ENCODE measurements around the gene KERA.

KERA gene

DNA sequence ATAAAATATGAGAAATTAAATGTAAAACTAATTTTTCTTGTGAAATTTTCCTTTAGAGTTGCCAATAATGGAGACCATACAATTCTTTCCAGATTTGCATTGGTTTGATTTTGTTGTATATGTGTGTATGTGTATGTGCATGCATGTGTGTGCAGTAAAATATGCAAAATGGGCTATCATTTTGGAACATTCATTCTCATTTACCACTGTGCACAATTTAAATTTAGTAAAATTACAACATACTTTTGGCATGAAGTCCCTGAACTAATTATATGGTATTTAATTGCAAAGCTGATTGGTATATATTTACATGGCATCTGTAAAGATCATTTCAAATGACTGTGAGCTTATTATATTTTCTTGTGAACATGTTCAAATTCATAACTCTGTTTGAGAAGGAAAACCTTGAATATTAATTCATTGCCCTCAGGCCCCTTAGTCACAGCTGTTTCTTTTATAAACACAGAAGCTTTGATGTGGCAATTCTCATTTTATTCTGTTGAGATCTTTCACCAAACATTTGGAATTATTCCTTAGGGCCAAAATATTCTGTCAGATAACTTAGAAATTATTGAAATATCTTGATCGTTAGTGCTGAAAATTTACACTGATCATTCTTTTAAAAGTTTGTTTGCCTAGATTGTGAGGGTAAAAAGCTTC lies 17.6 kb downstream of the KERA start:
- ChIA-PET POLR2A (no interaction called here), CTCF (no interaction called here)
- no peak for DNase-seq (ENCODE audit: low read depth, low spot score)
- H3K4me3 ChIP-seq (ENCODE audit: low read depth, low read length), result no peak overlapping the region
- TF ChIP-seq, protein P1, sequence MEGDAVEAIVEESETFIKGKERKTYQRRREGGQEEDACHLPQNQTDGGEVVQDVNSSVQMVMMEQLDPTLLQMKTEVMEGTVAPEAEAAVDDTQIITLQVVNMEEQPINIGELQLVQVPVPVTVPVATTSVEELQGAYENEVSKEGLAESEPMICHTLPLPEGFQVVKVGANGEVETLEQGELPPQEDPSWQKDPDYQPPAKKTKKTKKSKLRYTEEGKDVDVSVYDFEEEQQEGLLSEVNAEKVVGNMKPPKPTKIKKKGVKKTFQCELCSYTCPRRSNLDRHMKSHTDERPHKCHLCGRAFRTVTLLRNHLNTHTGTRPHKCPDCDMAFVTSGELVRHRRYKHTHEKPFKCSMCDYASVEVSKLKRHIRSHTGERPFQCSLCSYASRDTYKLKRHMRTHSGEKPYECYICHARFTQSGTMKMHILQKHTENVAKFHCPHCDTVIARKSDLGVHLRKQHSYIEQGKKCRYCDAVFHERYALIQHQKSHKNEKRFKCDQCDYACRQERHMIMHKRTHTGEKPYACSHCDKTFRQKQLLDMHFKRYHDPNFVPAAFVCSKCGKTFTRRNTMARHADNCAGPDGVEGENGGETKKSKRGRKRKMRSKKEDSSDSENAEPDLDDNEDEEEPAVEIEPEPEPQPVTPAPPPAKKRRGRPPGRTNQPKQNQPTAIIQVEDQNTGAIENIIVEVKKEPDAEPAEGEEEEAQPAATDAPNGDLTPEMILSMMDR (IDR thresholded peaks at IDR 0.05; ENCODE audit: insufficient read depth, low read length, missing control alignments), result no peak

DNA sequence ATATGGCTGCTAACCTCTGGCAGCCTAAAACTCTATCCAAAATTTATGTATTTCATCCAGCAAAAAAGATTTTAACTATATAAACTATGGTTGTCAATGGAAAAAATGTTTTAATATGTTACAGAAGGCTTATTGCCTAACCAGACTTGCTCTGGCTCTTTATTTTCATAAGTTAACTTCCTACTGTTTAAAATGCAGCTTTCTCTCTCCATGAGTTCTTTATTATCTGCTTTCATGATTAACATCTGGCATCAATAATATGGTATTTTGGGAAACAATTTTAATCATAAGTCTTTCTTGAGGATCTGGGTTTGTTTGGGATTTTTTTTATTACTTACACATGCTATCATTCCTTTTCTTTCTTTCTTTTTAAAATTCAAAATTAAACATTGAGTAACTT lies 20.5 kb downstream of the KERA start:
- POLR2A ChIA-PET, result interaction anchor here (0.7 kb wide), 1 partner anchor 10 kb away, joined by 3 read pairs; no protein-coding TSS in a partner anchor
- TF ChIP-seq, protein P1 (IDR thresholded peaks at IDR 0.05; ENCODE audit: insufficient read depth, low read length, missing control alignments), result no peak
- CTCF ChIA-PET, result interaction anchor here (1.1 to 1.7 kb wide), 2 partner anchors 8 to 51 kb away, joined by 3 to 6 read pairs; no protein-coding TSS in a partner anchor
- no peak overlapping the region for H3K4me3 ChIP-seq (ENCODE audit: low read depth, low read length)
- DNase-seq (ENCODE audit: low read depth, low spot score), result no peak

DNA sequence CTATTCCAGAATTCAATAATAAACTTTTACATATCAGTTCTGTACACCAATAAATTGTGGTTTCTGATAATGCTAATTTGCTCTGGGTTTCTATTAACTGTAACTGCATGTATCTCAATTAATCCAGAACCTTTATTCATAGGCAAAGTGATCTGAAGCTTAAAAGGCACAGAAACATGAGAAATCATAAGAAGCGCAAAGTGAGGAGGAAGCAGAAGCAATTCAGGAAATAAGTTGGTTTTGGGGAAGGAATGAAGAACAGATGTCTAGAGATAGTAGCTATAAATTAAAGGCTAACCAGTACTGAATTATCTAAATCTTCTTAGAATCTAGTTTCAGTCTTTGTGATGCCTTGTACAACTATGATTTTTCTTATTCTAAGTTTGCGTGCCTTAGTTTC lies 24.6 kb downstream of the KERA start:
- POLR2A ChIA-PET, result no interaction called here
- no peak overlapping the region for H3K4me3 ChIP-seq (ENCODE audit: low read depth, low read length)
- CTCF ChIA-PET, result no interaction called here
- no peak for DNase-seq (ENCODE audit: low read depth, low spot score)
- TF ChIP-seq, protein P1 (IDR thresholded peaks at IDR 0.05; ENCODE audit: insufficient read depth, low read length, missing control alignments), result no peak

DNA sequence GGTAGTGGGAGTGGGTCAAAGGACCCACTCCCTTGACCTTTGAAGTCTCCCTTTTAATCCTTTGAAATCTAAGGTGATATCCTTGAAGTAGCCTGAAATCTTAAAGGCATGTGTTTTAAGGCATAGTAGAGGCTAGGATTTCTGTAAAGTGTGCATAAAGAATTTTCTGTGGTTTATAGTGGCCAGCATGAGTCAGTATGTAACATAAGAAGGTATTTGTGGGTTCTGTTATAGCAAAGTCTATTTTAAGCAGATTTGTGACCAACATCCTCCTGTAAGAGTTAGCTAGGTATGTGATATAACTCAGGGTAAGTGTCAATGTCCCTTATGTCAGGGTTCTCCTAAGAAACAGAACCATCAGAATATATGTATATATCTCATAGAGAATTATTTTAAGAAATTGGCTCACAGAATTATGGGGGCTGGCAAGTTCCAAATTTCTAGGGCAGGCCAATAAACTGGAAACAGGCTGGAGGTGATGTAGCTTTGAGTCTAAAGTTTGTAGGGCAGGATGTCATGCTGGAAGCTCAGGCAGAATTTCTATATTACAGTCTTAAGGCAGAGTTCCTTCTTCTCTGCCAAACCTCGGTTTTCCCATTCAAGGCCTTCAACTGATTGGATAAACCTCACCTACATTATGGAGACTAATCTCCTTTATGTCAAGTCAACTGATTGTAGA lies 34.4 kb downstream of the KERA start:
- CTCF ChIA-PET, result interaction anchor here (0.6 to 2.4 kb wide), 4 partner anchors 9 to 1975 kb away, joined by 3 to 8 read pairs (median 4); no protein-coding TSS in a partner anchor

DNA sequence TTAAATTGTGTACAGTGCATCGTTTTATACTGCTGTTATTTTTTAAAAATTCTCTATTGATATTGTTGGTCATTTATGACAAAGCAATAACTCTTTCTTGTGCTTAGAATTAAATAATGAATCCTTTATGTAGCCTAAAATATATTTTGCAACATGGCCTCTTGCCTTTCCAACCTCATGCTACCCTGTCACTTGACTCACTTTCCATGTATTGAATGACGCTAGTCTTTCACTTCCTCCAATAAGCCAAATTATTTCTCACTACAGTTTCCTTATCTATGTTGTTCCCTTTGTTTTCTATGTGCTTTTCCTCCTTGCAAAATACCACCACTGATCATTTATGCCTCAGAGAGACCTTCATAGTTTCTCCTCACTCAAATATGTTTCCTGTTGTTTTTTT lies 36.7 kb downstream of the KERA start:
- no peak for DNase-seq (ENCODE audit: low read depth, low spot score)
- POLR2A ChIA-PET, result no interaction called here
- no peak overlapping the region for H3K4me3 ChIP-seq (ENCODE audit: low read depth, low read length)
- CTCF ChIA-PET, result no interaction called here
- TF ChIP-seq, protein P1 (IDR thresholded peaks at IDR 0.05; ENCODE audit: insufficient read depth, low read length, missing control alignments), result no peak

More for the DNA sequence above, 34.4 kb downstream of the KERA start:
- no peak overlapping the region for H3K4me3 ChIP-seq (ENCODE audit: low read depth, low read length)
- POLR2A ChIA-PET, result no interaction called here
- TF ChIP-seq, protein P1 (IDR thresholded peaks at IDR 0.05; ENCODE audit: insufficient read depth, low read length, missing control alignments), result no peak
- peak; percentile 75 for DNase-seq (ENCODE audit: low read depth, low spot score)

DNA sequence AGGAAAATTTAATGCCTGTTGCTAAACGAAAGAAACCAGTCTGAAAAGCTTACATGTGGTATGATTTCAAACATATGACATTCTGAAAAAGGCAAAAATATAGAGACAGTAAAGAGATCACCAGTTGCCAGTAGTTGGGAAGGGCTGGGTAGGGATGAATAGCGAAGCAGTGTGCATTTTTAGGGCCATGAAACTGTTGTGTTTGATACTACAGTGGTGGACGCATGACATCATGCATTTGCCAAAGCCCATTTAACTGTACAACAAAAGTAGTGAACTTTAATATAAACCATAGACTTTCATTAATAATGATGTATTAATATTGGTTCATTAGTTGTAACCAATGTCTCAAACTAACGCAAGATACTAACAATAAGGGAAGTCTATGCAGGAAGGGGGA lies 38.4 kb downstream of the KERA start:
- ChIA-PET CTCF (no interaction called here), POLR2A (no interaction called here)
- TF ChIP-seq, protein P1 (IDR thresholded peaks at IDR 0.05; ENCODE audit: insufficient read depth, low read length, missing control alignments), result no peak
- H3K4me3 ChIP-seq (ENCODE audit: low read depth, low read length), result no peak overlapping the region
- no peak for DNase-seq (ENCODE audit: low read depth, low spot score)
